Nephron (organoid): Measurements from ENCODE around the gene SERPINA12.
"Not testable (repeated sequence)": the region's sequence is repeated elsewhere in the genome, so short reads cannot be mapped to it uniquely, and the experiment has no call there.

Experiments
- H3K27ac Mint-ChIP-seq, 3 experiments: 2 replicates each; pipeline ENCODE4 v1.8.0; 2020; ENCODE audit warnings: mixed read lengths in 3 of 3, mild to moderate bottlenecking in 2 of 3, moderate library complexity in 1 of 3
- H3K27me3 Mint-ChIP-seq: 2 replicates; pipeline ENCODE4 v1.8.0; 2021; ENCODE audit warnings: low read depth, mild to moderate bottlenecking, moderate library complexity, mixed read lengths
- H3K36me3 Mint-ChIP-seq: 2 replicates; pipeline ENCODE4 v1.8.0; 2020; ENCODE audit warnings: low read depth, mixed read lengths
- H3K4me1 Mint-ChIP-seq: 2 replicates; pipeline ENCODE4 v1.8.0; 2020; ENCODE audit warnings: mixed read lengths
- H3K4me3 Mint-ChIP-seq, 3 experiments: 2 replicates each; pipeline ENCODE4 v1.8.0; 2020; ENCODE audit warnings: mild to moderate bottlenecking in 3 of 3, mixed read lengths in 3 of 3, moderate library complexity in 2 of 3
- H3K9me3 Mint-ChIP-seq: 2 replicates; pipeline ENCODE4 v1.8.0; 2020; ENCODE audit warnings: mixed read lengths
- TF ChIP-seq, protein P1 (sequence below), 3 experiments: fragments of 200-600 bp; sonication (generic); IDR thresholded peaks; one replicate each; pipeline ENCODE4 v1.5.0; 2021; ENCODE audit warnings: antibody characterized with exemption in 3 of 3; ENCODE audit not compliant: unreplicated experiment in 3 of 3

The SERPINA12 gene

GRCh38 chr14:94521375-94522114, 12.3 kb upstream of the SERPINA12 start:
- TF ChIP-seq, protein P1, sequence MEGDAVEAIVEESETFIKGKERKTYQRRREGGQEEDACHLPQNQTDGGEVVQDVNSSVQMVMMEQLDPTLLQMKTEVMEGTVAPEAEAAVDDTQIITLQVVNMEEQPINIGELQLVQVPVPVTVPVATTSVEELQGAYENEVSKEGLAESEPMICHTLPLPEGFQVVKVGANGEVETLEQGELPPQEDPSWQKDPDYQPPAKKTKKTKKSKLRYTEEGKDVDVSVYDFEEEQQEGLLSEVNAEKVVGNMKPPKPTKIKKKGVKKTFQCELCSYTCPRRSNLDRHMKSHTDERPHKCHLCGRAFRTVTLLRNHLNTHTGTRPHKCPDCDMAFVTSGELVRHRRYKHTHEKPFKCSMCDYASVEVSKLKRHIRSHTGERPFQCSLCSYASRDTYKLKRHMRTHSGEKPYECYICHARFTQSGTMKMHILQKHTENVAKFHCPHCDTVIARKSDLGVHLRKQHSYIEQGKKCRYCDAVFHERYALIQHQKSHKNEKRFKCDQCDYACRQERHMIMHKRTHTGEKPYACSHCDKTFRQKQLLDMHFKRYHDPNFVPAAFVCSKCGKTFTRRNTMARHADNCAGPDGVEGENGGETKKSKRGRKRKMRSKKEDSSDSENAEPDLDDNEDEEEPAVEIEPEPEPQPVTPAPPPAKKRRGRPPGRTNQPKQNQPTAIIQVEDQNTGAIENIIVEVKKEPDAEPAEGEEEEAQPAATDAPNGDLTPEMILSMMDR (IDR thresholded peaks at IDR 0.05; ENCODE audit: unreplicated experiment in 3 of 3): no peak
- no peaks in the 10 kb centered on the region for H3K36me3 Mint-ChIP-seq
- H3K27ac Mint-ChIP-seq: no peak overlapping the region
- H3K4me1 Mint-ChIP-seq: no peaks in the 10 kb centered on the region
- peaks cover 26% of the 10 kb centered on the region for H3K27me3 Mint-ChIP-seq
- peaks cover 3% of the 10 kb centered on the region for H3K9me3 Mint-ChIP-seq
- H3K4me3 Mint-ChIP-seq: no peak overlapping the region

DNA sequence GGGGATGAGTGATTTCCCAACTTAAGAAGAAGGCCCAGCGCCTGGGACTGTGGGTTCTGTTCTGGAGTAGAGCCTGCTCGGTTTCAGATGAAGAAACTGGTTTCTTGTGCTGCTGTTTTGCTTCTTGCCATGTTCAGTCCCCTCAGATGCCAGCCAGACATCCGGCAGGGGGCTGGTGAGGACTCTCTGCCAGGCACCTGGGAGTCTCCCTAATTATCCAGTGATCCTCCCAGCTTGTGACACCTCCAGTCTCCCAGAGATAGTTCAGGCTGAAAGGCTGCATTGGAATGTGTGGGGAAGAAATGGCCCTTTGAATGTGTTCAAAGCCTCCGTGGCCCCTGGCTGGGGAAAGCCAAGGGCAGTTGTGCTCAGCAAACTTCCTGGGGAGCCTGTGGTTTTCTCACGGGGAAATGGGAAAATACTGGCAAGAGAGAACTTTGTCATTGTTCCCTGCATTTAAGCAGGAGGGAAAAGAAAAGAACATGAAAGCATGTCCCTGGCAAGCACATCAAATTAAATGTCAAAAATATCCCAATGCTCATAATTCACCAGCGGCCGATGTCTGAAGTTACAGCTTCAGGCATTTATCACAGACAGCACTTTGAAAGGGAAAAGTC, 8.5 kb upstream of the SERPINA12 start:
- Mint-ChIP-seq H3K27ac (no peak overlapping the region), H3K36me3 (no peaks in the 10 kb centered on the region), H3K4me1 (no peaks in the 10 kb centered on the region), H3K4me3 (no peak overlapping the region), H3K9me3 (peaks cover 3% of the 10 kb centered on the region), H3K27me3 (peaks cover 34% of the 10 kb centered on the region)
- TF ChIP-seq, protein P1 (IDR thresholded peaks at IDR 0.05; ENCODE audit: unreplicated experiment in 3 of 3): no peak

DNA sequence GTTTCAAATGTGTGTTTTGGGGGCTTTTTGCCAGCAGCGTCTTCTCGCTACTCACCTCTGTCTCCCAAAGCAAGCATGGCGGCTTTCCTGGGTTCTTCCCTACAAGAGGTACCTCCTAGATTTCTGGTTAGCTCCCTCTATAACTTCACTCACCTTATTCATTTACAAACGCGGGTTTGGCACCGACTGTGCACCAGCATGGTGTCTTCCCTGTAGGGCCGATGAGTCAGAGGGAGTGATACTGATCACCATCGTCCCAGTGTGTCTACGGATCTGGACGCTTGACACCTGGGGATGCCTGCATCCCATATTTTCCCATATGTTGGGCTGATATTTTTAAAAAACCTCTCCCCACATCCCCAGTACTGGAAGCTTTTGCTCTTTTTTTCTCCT, 8.0 kb upstream of the SERPINA12 start:
- TF ChIP-seq, protein P1 (IDR thresholded peaks at IDR 0.05; ENCODE audit: unreplicated experiment in 3 of 3): no peak
- Mint-ChIP-seq H3K4me3 (no peak overlapping the region), H3K9me3 (peaks cover 3% of the 10 kb centered on the region), H3K36me3 (no peaks in the 10 kb centered on the region), H3K4me1 (no peaks in the 10 kb centered on the region), H3K27ac (no peak overlapping the region), H3K27me3 (peaks cover 29% of the 10 kb centered on the region)

- no peak overlapping the region for H3K27ac Mint-ChIP-seq
- H3K9me3 Mint-ChIP-seq: peaks cover 3% of the 10 kb centered on the region
- H3K4me3 Mint-ChIP-seq: no peak overlapping the region
- no peaks in the 10 kb centered on the region for H3K36me3 Mint-ChIP-seq
- H3K27me3 Mint-ChIP-seq: peaks cover 29% of the 10 kb centered on the region
- TF ChIP-seq, protein P1 (IDR thresholded peaks at IDR 0.05; ENCODE audit: unreplicated experiment in 3 of 3): no peak
- H3K4me1 Mint-ChIP-seq: no peaks in the 10 kb centered on the region
Measured at GRCh38 chr14:94515856-94516255, 6.6 kb upstream of the SERPINA12 start.

- H3K27me3 Mint-ChIP-seq: peaks cover 29% of the 10 kb centered on the region
- no peaks in the 10 kb centered on the region for H3K4me1 Mint-ChIP-seq
- no peak overlapping the region for H3K27ac Mint-ChIP-seq
- peaks cover 3% of the 10 kb centered on the region for H3K9me3 Mint-ChIP-seq
- H3K4me3 Mint-ChIP-seq: no peak overlapping the region
- no peaks in the 10 kb centered on the region for H3K36me3 Mint-ChIP-seq
- TF ChIP-seq, protein P1 (IDR thresholded peaks at IDR 0.05; ENCODE audit: unreplicated experiment in 3 of 3): no peak
Measured at GRCh38 chr14:94515426-94515825, 6.2 kb upstream of the SERPINA12 start.

DNA sequence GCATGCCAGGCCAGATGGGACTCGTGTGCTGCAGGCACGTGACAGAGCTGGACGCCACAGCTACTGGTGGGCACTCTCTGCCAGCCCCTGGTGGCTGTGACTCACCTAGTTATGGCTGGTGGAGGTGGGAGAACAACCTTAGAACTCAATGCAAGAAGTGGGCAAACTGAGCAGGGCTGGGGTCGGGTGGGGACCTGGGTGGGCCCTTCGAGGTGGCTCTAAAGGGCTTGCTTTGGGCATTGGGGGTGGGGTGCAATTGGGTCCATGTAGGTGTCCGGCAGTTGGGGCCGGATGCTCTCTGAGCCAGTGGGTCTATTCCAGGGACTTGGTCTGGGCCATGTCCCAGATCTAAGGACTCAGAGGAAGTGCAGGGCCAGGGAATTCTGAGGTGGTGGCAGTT, 5.1 kb upstream of the SERPINA12 start:
- peaks cover 3% of the 10 kb centered on the region for H3K9me3 Mint-ChIP-seq
- no peaks in the 10 kb centered on the region for H3K4me1 Mint-ChIP-seq
- no peak overlapping the region for H3K27ac Mint-ChIP-seq
- no peak overlapping the region for H3K4me3 Mint-ChIP-seq
- TF ChIP-seq, protein P1 (IDR thresholded peaks at IDR 0.05; ENCODE audit: unreplicated experiment in 3 of 3): no peak
- H3K36me3 Mint-ChIP-seq: no peaks in the 10 kb centered on the region
- H3K27me3 Mint-ChIP-seq: peaks cover 29% of the 10 kb centered on the region

DNA sequence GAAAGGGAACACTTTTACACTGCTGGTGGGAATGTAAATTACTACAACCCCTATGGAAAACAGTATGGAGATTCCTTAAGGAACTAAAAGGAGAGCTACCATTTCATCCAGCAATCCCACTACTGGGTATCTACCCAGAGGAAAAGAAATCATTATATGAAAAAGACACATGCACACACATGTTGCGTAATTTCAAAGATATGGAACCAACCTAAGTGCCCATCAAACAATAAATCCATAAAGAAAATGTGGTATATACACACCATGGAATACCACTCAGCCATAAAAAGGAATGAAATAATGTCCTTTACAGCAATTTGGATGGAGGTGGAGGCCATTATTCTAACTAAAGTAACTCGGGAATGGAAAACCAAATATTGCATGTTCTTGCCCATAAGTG, 1.2 kb upstream of the SERPINA12 start:
- H3K4me1 Mint-ChIP-seq, H3K27ac Mint-ChIP-seq, H3K36me3 Mint-ChIP-seq, H3K4me3 Mint-ChIP-seq, H3K9me3 Mint-ChIP-seq: not testable (repeated sequence)
- H3K27me3 Mint-ChIP-seq: peaks cover 23% of the 10 kb centered on the region
